Stimulated activated CD8-positive, alpha-beta memory T cell treated with anti-CD3 and anti-CD28 coated beads, Interleukin-15, amount 100 ng/mL, for 1 hour (primary cell): ENCODE data around the gene CD164.
"Not testable (repeated sequence)": the region's sequence is repeated elsewhere in the genome, so short reads cannot be mapped to it uniquely, and the experiment has no call there.

Source experiments
- DNase-seq: peaks from one replicate; pipeline ENCODE4 v3.0.0-alpha.2; 2020; ENCODE audit warnings: low read depth

The CD164 gene

GRCh38 chr6:109374326-109374892, 7.9 kb downstream of the CD164 start:
- DNase-seq, result no peak

- DNase-seq, result no peak
Measured at GRCh38 chr6:109373762-109374161, 8.5 kb downstream of the CD164 start.

GRCh38 chr6:109373331-109373730, 8.9 kb downstream of the CD164 start:
- DNase-seq, result no peak

- DNase-seq, result no peak
Measured at GRCh38 chr6:109372130-109372529, 10.1 kb downstream of the CD164 start.

GRCh38 chr6:109370792-109371191, 11.5 kb downstream of the CD164 start:
- no peak for DNase-seq

- DNase-seq, result no peak
Measured at GRCh38 chr6:109370336-109370735, 11.9 kb downstream of the CD164 start.

- DNase-seq, result no peak
Measured at GRCh38 chr6:109369728-109370127, 12.5 kb downstream of the CD164 start.

GRCh38 chr6:109364382-109365078, 17.7 kb downstream of the CD164 start:
- not testable (repeated sequence) for DNase-seq

- no peak for DNase-seq
Measured at GRCh38 chr6:109363753-109364152, 18.5 kb downstream of the CD164 start.

GRCh38 chr6:109362102-109362884, 20.0 kb downstream of the CD164 start:
- DNase-seq, result no peak

GRCh38 chr6:109360791-109361190, 21.5 kb downstream of the CD164 start:
- DNase-seq, result no peak

GRCh38 chr6:109360281-109360680, 22.0 kb downstream of the CD164 start:
- DNase-seq, result no peak

GRCh38 chr6:109359248-109359647, 23.0 kb downstream of the CD164 start:
- no peak for DNase-seq

GRCh38 chr6:109358204-109358603, 24.1 kb downstream of the CD164 start:
- DNase-seq, result no peak

GRCh38 chr6:109356237-109356636, 26.0 kb downstream of the CD164 start:
- no peak for DNase-seq

- DNase-seq, result no peak
Measured at GRCh38 chr6:109351231-109352130, 30.8 kb downstream of the CD164 start.

GRCh38 chr6:109349419-109349987, 32.8 kb downstream of the CD164 start:
- DNase-seq, result no peak

GRCh38 chr6:109348226-109348625, 34.0 kb downstream of the CD164 start:
- DNase-seq, result no peak

GRCh38 chr6:109347779-109348178, 34.5 kb downstream of the CD164 start:
- no peak for DNase-seq

- no peak for DNase-seq
Measured at GRCh38 chr6:109345986-109346385, 36.3 kb downstream of the CD164 start.

GRCh38 chr6:109344226-109344625, 38.0 kb downstream of the CD164 start:
- DNase-seq, result no peak

GRCh38 chr6:109343518-109343917, 38.7 kb downstream of the CD164 start:
- no peak for DNase-seq
